NAMALWA (cell line): Measurements from ENCODE around the gene NOD2.

Experiments used
- DNase-seq: peaks from one replicate; pipeline ENCODE4 v3.0.0-alpha.2; 2015; ENCODE audit warnings: low spot score

Gene NOD2

DNA sequence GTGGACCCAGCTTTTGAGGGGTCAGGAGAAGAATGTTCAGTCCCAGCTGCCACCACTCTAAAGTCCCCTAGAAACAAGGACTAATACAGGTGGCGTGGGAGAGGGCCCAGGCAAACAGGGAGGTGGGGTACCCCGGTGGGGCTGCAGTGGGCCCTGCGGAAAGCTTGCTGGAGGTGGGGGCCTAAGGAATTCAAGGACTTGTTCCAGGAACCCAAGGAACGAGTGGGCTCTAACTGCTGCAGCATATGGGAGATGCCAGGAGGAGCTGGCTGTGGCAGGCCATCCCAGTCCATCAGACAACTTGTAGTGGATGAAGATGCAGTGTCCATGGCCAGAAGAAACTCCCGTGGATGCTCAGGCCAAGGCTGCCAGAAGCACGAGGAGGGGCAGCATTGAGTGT is 22.9 kb upstream of the NOD2 start:
- no peak for DNase-seq

DNA sequence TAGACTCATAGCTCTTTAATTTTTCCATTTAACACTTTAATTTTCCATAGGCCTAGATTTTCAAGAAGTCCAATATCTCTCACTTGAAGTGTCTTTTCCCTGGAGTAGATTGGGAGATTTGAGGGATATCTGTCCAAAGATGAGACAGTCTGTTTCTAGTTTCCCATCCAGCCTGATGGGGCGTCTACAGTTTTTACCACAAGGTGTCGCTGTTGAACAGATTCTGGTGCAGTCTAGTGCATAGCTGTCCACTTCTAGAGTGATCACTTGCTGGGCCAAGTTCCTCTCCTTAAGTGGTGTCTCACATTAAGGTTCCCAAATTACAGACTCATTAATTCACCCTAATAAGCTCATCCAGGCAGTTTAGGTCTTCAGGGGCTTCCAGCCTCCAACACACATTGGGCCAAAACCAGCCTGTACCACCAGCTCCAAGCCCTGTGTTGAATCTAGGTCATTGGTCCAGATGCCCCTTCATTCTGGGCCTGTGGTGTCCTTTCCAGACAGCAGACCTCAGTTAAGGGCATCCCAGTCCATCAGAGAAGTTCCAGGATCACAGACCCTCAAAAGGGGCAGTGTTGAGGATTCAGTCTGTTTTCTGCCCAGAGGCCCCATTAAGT is 21.7 kb upstream of the NOD2 start:
- DNase-seq: peak; percentile 62

- DNase-seq: no peak
Observed at GRCh38 chr16:50673496-50674275, 19.7 kb upstream of the NOD2 start.

DNA sequence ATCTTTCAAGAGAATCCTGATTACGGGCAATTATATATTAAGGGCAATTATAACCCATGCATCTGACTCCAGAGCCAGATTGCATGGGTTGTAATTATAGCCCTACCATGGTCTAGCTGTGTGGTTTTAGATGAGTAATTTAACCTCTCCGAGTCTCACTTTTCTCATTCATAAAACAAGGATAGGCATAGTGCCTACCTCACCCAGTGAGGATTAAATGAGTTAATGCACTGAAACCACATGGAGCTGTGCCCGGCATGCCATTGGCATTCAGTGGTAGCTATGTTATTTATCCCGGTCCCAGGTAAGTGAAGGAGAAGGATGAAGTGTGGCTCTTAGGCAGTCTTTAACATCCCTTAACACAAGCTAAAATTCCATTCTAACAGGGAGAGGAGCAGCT is 18.6 kb upstream of the NOD2 start:
- no peak for DNase-seq

DNA sequence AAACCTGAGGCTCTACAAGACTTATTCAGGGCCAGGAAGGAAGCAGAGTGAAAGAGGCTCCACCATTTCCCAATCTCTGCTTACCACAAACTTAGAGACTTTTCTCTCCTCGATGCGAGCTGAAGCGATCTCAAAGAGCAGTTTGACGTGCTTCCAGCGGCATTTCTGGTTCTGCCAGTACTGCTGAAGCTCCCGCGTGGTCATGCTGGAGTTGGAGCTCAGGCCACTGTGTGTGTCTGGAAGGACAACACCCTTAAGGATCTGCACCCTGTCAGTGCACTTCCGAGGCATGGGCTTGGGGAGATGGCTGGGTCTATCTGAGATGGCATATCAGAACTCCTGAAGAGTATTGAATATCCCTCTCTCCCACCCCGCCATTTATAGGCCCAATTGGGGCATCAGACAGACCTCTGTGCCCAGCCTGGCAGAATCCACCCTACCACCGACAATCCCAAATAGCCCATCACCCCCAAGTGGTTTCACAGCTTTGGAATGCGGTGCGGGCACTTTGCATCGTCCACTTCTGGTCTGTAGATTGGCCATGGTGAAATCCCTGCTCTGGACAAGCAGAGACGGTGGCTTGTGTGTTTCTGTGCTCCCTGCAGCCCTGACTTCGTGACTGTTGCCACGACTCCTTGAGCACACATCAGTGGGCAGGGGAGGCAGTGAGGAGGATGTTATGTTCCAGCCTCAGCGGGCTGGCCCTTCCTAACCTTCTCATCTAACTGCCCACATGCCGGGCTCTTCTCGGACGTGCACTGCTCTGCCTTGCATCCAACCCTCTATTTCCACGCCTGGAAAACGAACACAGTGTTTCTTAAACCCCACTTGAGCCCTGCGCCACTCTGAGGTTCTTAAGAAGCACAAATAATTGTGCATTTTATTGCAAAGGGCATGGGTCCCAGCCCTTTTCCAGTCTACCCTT is 17.5 kb upstream of the NOD2 start:
- no peak for DNase-seq

- DNase-seq: no peak
Observed at GRCh38 chr16:50676684-50677225, 16.7 kb upstream of the NOD2 start.

DNA sequence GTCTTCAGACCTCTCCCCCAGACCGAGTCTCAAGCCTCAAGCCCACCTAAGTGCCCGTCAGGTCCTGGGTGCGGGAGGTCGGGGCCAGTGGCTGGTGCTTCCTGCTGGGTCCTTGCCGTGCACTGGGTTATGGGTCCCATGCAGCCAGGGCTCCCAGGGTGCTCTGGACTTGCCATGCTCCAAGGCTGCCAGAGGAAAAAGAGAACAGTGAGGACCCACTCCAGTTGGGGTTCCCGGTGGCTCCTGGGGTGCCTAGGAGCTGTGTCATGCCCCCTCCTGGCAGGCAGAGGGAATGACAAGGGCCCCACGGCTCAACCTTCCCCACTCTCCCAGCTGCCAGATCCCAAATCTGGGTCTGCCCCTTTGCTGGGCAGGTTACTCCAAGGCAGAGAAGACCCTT is 16.1 kb upstream of the NOD2 start:
- DNase-seq: no peak

GRCh38 chr16:50678531-50678930 is 14.9 kb upstream of the NOD2 start:
- DNase-seq: no peak

GRCh38 chr16:50679266-50679665 is 14.1 kb upstream of the NOD2 start:
- DNase-seq: no peak

- no peak for DNase-seq
Observed at GRCh38 chr16:50679676-50680555, 13.5 kb upstream of the NOD2 start.

GRCh38 chr16:50680556-50680893 is 12.9 kb upstream of the NOD2 start:
- no peak for DNase-seq

- DNase-seq: no peak
Observed at GRCh38 chr16:50681021-50681885, 12.2 kb upstream of the NOD2 start, which contains the start of gene SNX20. Gene SNX20, minus strand, starts transcription at chr16:50681312. Its CDS starts 3,786 bp downstream, at chr16:50677526.

- peak; percentile 21 for DNase-seq
Observed at GRCh38 chr16:50683689-50684374, 9.6 kb upstream of the NOD2 start.

DNA sequence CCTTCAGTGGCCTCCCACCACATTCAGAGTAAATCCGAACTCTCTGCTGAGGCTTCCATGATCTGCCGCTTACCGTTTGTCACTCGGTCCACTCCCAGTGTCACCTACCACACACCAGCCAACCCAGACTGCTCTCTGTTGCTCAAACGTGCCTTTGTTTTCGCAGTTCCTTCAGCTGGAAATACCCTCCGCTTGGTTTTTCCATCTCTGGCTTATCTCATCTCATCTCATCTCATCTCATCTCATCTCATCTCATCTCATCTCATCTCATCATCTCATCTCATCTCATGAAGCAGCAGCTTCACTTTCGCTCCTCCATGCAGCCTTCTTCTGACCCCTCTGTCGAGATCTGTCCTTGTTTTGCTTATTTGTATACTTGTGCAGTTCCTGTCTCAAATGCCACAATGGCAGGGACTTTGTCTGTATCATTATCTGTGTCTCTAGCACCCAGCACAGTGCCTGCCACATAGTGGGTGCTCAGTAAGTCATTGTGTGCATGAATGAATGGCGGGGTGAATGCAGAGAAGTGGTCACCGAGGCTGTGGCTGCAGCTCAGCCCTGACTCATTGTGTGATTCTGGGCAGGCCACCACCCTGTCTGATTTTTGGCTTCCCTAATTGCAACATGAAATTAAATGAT is 8.5 kb upstream of the NOD2 start:
- DNase-seq: no peak

- DNase-seq: no peak
Observed at GRCh38 chr16:50685462-50686063, 7.8 kb upstream of the NOD2 start.

- DNase-seq: no peak
Observed at GRCh38 chr16:50688083-50688482, 5.3 kb upstream of the NOD2 start.

DNA sequence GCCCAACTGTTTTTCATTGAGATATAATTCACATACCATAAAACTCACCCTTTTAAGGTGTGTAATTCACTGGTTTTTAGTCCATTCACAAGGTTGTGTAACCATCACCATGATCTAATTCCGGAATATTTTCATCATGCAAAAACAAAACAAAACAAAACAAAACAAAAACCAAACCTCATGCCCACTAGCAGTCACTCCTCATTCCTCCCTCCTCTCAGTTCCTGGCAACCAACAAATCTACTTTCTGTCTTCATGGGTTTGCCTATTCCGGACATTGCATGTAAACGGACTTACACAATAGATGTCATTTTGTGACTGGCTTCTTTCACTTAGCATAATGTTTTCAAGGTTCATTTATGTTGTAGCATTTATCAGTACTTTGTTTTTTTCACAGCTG is 4.5 kb upstream of the NOD2 start:
- DNase-seq: no peak

GRCh38 chr16:50690177-50690576 is 3.2 kb upstream of the NOD2 start:
- DNase-seq: no peak

DNA sequence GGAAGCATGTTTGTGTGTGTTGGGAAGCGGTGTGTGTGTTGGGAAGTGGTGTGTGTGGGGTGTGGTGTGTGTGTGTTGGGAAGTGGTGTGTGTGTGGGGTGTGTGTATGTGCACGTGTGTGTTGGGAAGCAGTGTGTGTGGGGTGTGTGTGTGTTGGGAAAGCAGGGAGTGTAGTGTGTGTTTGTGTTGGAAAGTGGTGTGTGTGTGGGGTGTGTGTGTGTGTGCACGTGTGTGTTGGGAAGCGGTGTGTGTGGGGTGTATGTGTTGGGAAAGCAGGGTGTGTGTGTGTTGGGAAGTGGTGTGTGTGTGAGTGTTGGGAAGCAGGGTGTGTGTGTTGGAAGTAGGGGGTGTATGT is 785 bp upstream of the NOD2 start:
- no peak for DNase-seq
